HAP-1 (cell line): ENCODE data around the gene ZNF575.
A peak's percentile ranks its signal among the peaks of the same experiment; 100 is the strongest.

ENCODE experiments used
- DNase-seq, 2 experiments: peaks; one replicate each; pipeline ENCODE4 v3.0.0-alpha.2; 2016 to 2020; ENCODE audit warnings: low spot score in 2 of 2
- H3K27me3 ChIP-seq: fragments of 250-450 bp; sonication (Bioruptor Pico); 2 replicates; pipeline ENCODE4 v1.5.1; 2020; ENCODE audit warnings: low read depth, mild to moderate bottlenecking, moderate library complexity
- H3K36me3 ChIP-seq: fragments of 250-450 bp; sonication (Bioruptor Pico); replicated peaks from 2 replicates; pipeline ENCODE4 v1.5.1; 2020; ENCODE audit warnings: mild to moderate bottlenecking
- H3K4me1 ChIP-seq: fragments of 250-450 bp; sonication (Bioruptor Pico); 2 replicates; pipeline ENCODE4 v1.5.1; 2020; ENCODE audit warnings: mild to moderate bottlenecking
- H3K4me3 ChIP-seq: fragments of 250-450 bp; sonication (Bioruptor Pico); 2 replicates; pipeline ENCODE4 v1.5.1; 2020; ENCODE audit warnings: mild to moderate bottlenecking, moderate library complexity
- H3K9me3 ChIP-seq: fragments of 250-450 bp; sonication (Bioruptor Pico); 2 replicates; pipeline ENCODE4 v1.5.1; 2020; ENCODE audit warnings: mild to moderate bottlenecking, moderate library complexity
- in situ Hi-C: fragments of 300-500 bp; cut with MboI; formaldehyde crosslinking; loops from 3 replicates; pipeline ENCODE4 v1.14.3; 2020; ENCODE audit warnings: low sequenced_read_pairs, inconsistent platforms, mixed read lengths

ZNF575 gene

DNA sequence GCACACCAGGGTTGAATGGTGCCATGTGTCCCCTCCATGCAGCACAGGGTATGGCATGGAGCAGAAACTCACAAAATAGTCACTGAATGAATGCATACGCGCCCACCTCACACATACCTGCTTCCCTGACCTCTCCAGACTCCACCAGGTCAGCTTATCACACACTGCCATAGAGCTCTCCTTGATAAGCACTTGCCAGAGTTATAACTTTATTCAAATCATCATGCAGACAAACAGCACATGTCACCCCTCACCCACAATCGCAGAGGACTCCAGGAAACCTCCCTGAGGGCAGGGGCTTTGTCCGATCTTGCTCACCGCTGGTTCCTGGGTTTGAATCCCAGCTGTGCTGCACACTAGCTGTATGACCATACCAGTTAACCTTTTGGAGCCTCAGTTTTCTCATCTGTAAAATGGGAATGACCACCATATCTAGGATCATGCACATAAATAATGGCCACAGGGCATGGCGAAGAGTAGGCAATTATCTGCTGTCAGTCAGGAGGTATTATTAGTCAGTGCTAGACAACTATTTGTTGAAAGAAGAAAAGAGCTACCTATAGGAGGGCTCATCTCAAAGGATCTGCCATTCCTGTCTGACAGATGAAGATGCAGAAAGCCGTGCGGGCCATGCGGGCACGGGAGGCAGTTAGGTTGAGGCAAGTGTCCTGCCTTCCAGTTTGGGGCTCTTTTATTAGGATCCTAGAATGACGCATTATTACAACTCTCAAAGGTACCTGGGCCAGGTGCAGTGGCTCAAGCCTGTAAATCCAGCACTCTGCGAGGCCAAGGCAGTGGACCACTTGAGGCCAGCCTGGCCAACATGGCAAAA, 28.4 kb downstream of the ZNF575 start:
- Histone ChIP-seq H3K27me3 (no peaks in the 10 kb centered on the region), H3K4me3 (no peak overlapping the region), H3K9me3 (no peaks in the 10 kb centered on the region), H3K36me3 (no peaks in the 10 kb centered on the region; the same call in 1 of the 2 replicates), H3K4me1 (no peaks in the 10 kb centered on the region)
- no peak for DNase-seq
- in situ Hi-C loops = no loop called here

DNA sequence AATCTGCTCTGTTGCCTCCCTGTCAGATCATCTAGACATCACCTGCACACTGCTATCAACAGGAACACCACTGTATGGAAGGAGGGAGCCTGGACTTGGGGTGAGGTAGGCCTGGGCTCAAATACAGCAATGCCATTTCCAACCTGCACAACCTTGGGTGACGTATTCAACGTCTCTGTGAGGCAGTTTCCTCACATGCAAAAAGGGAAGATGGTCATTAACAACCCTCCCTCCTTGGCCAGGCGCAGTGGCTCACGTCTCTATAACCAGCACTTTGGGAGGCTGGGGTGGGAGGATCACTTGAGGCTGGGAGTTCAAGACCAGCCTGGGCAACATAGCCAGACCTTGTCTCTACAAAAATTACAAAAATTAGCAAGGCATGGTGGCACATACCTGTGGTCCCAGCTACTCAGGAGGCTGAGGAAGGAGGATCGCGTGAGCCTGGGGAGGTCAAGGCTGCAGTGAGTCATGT, 29.3 kb downstream of the ZNF575 start:
- Histone ChIP-seq H3K36me3 (no peaks in the 10 kb centered on the region), H3K4me3 (no peak overlapping the region), H3K27me3 (no peaks in the 10 kb centered on the region), H3K9me3 (no peaks in the 10 kb centered on the region), H3K4me1 (no peaks in the 10 kb centered on the region)
- DNase-seq = no peak
- in situ Hi-C loops = no loop called here

DNA sequence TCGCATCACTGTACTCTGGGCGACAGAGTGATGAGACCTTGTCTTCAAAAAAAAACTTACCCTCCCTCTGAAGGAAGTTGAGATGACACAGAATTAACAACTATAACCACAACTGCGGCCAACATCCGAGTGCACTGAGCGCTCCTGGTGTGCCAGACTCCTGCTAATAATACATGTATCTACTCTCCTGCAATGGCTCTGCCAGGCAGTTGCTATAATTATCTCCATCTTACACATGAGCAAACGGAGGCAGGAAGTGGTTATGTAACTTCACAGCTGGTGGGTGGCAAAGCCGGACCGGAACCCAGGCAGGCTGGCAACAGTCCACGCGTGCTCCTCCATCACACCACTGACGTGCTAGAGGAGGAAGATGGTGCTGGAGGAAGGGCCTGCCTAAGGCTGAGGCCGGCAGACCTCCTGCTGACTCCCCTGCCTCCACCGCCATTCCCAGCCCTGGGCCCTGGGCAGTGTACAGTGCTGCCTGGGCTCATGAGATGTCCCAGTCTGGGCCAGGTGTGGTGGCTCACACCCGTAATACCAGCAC, 29.8 kb downstream of the ZNF575 start:
- Histone ChIP-seq H3K4me3 (no peak overlapping the region), H3K27me3 (no peaks in the 10 kb centered on the region), H3K36me3 (no peaks in the 10 kb centered on the region), H3K4me1 (no peaks in the 10 kb centered on the region), H3K9me3 (no peaks in the 10 kb centered on the region)
- DNase-seq = no peak
- in situ Hi-C loops = no loop called here

DNA sequence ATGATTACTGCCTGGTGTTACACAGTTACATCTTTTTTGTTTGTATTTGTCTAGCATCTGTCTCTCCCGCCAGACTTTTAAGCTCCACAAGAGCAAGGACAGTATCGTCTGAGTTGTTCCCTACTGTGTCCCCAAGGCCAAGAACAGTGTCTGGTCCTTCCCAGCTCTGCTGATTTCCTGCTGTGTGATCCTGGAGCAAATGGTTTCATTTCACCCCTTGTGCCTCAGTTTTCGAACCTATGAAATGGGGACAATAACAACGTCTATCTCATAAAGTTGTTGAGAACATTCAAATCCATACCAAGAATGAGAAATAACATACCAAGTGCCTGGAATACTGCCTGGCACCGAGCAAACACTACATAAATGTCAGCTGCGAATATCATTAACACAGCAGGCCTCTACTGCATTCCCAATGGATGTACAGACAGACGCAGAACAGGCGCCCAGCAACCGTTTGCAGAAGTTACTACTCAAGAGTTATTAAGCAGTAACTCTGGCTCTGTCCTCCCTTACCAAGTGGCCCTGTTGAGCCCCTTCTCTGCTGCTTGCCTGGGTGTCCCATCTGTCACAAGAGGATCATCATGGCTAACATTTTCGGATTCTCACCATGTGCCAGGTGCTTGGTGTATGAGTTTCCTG, 30.9 kb downstream of the ZNF575 start:
- in situ Hi-C loops = no loop called here
- no peak for DNase-seq
- Histone ChIP-seq H3K4me1 (no peaks in the 10 kb centered on the region), H3K36me3 (no peaks in the 10 kb centered on the region), H3K27me3 (no peaks in the 10 kb centered on the region), H3K9me3 (no peaks in the 10 kb centered on the region), H3K4me3 (no peak overlapping the region)

DNA sequence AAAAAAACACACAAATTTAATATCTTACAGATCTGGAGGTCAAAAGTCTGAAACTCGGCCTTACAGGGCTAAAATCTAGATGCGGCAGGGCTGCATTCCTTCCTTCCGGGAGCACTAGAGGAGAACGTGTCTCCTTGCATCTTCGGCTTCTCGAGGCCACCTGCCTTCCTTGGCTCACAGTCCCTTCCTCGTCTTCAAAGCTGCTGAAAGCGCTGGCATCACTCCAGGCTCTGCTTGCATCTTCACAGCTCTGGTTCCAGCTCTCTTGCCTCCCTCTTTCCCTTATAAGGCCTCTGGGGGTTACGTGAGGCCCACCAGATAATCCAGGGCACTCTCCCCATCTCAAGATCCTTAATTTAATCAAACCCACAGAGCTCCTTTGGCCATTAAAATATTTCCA, 31.8 kb downstream of the ZNF575 start:
- Histone ChIP-seq H3K9me3 (no peaks in the 10 kb centered on the region), H3K4me3 (no peak overlapping the region), H3K36me3 (no peaks in the 10 kb centered on the region), H3K27me3 (no peaks in the 10 kb centered on the region), H3K4me1 (no peaks in the 10 kb centered on the region)
- no peak for DNase-seq
- in situ Hi-C loops = no loop called here

DNA sequence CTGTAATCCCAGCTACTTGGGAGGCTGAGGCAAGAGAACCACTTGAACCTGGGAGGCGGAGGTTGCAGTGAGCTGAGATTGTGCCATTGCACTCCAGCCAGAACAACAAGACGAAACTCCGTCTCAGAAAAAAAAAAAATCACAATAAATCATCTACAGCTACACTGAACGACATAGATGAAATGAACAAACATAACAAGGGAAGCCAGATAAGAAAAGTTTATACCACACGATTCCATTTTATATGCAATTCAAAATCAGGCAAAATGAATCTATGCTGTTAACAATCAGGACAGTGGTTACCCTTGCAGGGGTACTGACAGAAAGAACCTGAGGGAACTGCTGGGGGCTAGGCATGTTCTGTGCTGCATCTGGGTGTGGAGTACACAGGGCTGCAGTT, 36.7 kb downstream of the ZNF575 start:
- no peaks in the 10 kb centered on the region for H3K9me3 ChIP-seq
- no peaks in the 10 kb centered on the region for H3K36me3 ChIP-seq
- H3K27me3 ChIP-seq = no peaks in the 10 kb centered on the region
- in situ Hi-C loops = no loop called here
- no peaks in the 10 kb centered on the region for H3K4me1 ChIP-seq
- no peak for DNase-seq
- H3K4me3 ChIP-seq = no peak overlapping the region

DNA sequence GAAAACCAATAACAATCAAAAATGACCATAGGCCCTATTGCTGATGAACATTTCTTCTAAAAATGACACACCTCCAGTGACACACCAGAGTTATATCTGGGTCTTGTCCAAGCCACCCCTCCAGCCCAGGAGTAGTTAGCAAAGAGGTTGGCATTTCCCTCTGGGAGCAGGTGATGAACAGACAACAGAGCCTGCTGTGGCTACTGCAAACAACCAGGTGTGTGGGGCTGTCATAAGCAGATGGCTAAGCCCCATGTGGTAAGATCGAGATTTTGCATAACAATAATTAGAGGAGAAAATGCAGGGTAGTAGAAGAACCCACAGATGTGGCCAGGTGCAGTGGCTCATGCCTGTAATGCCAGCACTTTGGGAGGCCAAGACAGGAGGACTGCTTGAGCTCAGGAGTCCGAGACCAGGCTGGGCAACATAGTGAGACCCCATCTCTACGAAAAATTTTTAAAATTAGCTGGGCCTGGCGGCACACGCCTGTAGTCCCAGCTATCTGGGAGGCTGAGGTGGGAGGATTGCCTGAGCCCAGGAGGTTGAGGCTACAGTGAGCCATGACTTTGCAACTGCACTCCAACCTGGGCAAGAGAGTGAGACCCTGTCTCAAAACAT, 37.3 kb downstream of the ZNF575 start:
- in situ Hi-C loops = no loop called here
- no peak for DNase-seq
- Histone ChIP-seq H3K9me3 (no peaks in the 10 kb centered on the region), H3K36me3 (no peaks in the 10 kb centered on the region), H3K4me1 (no peaks in the 10 kb centered on the region), H3K27me3 (no peaks in the 10 kb centered on the region), H3K4me3 (no peak overlapping the region)

DNA sequence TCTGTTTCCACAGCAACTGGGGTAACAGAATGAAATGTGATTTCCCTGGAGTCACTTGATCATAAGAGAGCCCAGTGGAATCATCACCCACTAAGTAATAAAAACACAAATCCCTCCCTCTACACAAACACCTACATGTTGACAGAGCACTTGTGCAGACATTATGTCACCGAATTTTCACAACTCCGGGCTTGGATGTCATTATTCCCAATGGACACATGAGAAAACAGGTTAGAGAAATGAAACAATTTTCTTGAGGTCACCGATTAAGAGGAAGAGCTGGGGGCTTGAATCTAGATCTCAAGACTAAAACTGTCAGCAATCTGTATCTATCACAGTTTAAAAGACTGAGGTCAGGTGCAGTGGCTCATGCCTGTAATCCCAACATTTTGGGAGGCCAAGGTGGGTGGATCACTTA, 39.2 kb downstream of the ZNF575 start:
- no peaks in the 10 kb centered on the region for H3K27me3 ChIP-seq
- H3K4me1 ChIP-seq = peaks cover 4% of the 10 kb centered on the region
- H3K4me3 ChIP-seq = no peak overlapping the region
- H3K36me3 ChIP-seq = no peaks in the 10 kb centered on the region
- no peaks in the 10 kb centered on the region for H3K9me3 ChIP-seq
- DNase-seq = no peak
- in situ Hi-C loops = no loop called here

DNA sequence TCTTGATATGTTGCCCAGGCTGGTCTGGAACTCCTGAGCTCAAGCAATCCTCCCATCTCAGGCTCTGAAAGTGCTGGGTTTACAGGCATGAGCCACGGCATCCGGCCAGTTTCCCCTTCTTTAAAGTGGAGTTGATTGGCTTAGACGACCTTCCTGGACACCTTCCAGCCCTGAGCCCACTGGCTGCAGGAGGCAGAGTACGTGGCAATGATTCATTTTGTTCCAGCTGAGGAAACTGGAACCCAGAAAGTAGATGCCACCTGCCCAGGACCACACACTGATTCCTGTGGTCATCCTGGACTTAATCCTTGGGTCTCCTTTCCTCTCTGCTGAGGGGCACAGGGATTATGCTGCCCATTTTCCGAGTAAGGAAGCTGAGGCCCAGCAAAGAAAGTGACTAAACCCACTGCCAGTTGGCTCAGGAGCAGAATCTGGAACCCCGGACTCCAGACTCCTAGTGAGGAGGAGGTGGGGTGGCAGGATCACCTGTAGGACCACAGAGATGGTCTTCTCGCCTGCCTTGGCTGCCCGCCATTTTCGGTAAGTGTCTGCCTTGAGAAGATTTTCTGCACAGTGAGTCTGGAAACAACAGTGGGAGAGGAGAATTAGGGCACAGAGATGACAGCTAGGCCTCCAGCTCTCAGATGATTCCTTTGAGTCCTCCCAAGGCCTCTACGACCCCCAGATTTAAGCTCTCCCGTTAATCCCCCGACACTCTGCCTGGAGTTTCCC, 41.6 kb downstream of the ZNF575 start:
- Histone ChIP-seq H3K4me3 (peak overlapping the region; percentile 82), H3K4me1 (peaks cover 4% of the 10 kb centered on the region), H3K36me3 (no peaks in the 10 kb centered on the region), H3K9me3 (no peaks in the 10 kb centered on the region), H3K27me3 (peaks cover 4% of the 10 kb centered on the region; the same call in 1 of the 2 replicates)
- peak in 1 of 2 experiments; percentile 25 for DNase-seq
- in situ Hi-C loops = no loop called here

DNA sequence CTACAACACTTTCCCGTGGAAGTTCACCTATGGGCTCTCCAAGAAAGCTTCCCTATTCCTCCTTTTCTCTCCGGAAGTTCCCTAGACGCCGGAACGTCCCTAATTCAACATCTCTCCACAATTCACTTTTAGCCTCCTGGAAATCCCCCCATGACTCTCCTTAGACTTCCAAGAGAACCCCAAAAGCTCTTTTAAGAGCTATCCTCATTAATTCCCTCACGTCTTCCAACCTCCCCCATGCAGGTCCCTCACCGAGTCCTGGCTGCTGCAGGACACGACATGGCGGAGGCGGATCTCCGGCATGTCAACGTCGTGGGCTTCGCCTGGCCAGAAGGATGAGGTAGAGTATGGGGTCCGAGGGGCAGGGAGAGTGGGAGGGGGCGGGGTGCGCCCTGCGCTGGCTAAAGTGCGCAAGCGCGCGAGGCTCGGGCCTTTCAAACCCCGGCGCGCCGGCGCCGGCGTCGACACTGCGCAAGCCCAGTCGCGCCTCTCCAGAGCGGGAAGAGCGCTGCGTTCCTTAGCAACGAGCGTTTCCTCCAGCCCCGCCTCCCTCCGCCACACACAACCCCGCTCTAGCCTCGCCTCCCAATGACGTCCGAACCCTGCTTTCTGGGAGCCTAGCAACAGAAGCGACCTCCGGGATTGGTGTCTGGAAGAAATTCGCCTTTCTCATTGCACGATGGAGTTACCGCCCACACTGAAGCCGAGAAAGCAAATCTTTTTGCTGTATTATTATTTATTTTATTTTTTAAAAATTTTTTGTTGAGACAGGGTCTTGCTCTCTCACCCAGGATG, 42.4 kb downstream of the ZNF575 start, which contains the start of the genes PINLYP and XRCC1:
PINLYP (plus strand) TSS at position 646 of the 795 bp plus-strand sequence. CDS start 1,391 bp downstream, outside the sequence.
XRCC1 (minus strand) TSS at position 372 of the 795 bp plus-strand sequence; CDS start at position 303, 69 bp downstream.
- peak; percentile 95 to 99 for DNase-seq
- H3K4me1 ChIP-seq = peaks cover 4% of the 10 kb centered on the region
- peaks cover 4% of the 10 kb centered on the region; the same call in 1 of the 2 replicates for H3K27me3 ChIP-seq
- H3K4me3 ChIP-seq = peak within 1 kb of the TSS; percentile 82
- no peaks in the 10 kb centered on the region for H3K36me3 ChIP-seq
- in situ Hi-C loops = no loop called here
- H3K9me3 ChIP-seq = no peaks in the 10 kb centered on the region

DNA sequence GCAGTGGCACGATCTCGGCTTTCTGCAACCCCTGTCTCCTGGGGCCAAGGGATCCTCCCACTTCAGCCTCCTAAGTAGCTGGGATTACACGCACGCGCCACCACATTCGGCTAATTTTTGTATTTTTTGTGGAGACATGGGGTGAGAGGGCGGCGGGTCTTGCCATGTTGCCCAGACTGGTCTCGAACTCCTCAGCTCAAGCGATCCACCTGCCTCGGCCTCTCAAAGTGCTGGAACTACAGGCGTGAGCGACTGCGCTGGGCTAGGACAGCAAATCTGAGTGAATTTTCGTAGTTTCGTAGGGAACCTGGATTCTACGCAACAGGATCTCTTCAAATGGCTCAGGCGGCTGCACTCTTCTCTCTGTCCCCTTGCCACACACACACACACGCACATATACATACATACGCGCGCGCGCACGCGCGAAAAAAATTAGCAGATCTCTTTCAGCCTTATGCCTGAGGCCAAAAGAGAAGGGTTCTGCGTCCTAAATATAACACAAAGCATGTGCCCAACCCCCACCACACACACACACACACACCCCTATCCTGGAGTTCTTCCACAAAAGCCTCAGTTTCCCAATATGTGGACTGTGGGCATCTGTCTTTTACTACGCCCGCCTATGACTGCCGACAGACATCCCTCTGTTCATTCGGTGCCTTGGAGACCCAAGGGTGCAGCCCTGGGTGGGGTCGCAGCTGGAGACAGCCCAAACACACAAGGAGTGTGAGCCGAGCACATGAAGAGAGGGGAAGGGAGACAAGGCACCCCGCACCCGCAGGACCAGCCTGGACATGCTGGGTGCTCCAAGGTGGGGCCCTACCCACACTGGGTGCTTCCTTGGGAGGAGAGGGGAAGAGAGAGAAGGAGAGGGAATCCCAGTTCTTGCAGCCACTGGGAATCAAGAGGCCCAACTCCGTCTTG, 43.2 kb downstream of the ZNF575 start:
- DNase-seq = no peak
- peaks cover 4% of the 10 kb centered on the region for H3K4me1 ChIP-seq
- in situ Hi-C loops = no loop called here
- H3K27me3 ChIP-seq = peaks cover 4% of the 10 kb centered on the region; the same call in 1 of the 2 replicates
- H3K9me3 ChIP-seq = no peaks in the 10 kb centered on the region
- no peaks in the 10 kb centered on the region for H3K36me3 ChIP-seq
- peak overlapping the region; percentile 82 for H3K4me3 ChIP-seq

DNA sequence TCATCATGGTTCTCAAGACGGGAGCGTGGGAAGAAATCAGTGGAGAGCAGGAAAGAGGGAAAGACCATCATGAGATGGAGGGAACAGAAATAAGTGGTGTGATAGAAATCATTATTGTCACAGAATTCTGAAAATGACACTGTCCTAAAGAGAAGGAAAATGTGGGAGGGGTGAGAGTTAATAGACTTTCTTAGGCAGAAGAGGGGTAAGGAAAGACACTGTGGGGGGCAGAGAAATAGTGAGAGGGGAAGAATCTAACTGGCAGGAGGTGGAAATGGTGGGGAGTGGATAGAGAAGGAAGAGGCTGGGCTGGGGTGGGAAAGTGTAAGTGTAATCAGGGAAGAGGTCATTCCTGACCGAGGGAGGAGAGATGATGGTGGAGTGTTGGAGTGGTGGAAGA, 45.8 kb downstream of the ZNF575 start:
- Histone ChIP-seq H3K4me1 (peaks cover 4% of the 10 kb centered on the region), H3K36me3 (no peaks in the 10 kb centered on the region), H3K27me3 (peaks cover 4% of the 10 kb centered on the region; the same call in 1 of the 2 replicates), H3K9me3 (no peaks in the 10 kb centered on the region), H3K4me3 (no peak overlapping the region)
- in situ Hi-C loops = no loop called here
- DNase-seq = no peak
